IPS-NIHi11 (cell line): ENCODE measurements around the gene ZNF709.
"Not testable (repeated sequence)": the region's sequence is repeated elsewhere in the genome, so short reads cannot be mapped to it uniquely, and the experiment has no call there.

Source experiments
- DNase-seq: peaks from one replicate; pipeline ENCODE4 v3.0.0; 2012; ENCODE audit warnings: mixed read lengths, low spot score

ZNF709 gene

DNA sequence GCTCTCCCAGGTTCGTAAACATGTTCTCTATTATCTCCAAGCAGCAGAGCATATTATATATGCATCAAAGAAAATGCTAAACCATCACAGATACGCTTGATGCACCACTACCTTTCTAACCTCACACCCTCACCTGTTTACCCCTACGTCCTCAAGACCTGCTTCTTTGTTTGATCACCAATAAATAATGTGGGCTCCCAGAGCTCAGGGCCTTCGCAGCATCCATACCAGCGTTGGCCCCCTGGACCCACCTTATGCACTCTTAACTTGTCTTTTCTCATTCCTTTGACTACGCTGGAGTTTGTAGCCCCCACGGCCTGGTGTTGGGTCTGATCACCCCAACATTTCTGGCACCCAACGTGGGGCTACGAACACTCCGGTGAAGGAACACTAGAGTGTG lies 33.8 kb downstream of the ZNF709 start:
- DNase-seq, result no peak

DNA sequence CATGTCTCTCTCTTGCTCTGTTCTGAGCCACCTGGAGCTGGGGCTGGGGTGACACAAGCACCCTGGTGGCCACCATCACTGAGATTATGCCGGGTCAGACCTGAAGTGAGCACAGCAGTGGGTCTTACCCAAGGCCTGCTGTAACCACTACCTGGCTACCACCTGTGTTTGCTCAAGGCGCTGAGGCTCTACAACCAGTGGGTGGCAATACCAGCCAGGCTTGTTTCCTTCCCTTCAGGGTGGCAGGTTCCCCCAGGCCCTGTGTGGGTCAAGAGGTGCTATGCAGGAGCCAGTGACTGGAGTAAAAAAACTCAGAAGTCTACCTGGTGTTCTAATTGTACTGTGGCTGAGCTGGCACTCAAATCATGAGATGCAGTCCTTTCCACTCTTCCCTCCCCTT lies 35.8 kb downstream of the ZNF709 start:
- no peak for DNase-seq

DNA sequence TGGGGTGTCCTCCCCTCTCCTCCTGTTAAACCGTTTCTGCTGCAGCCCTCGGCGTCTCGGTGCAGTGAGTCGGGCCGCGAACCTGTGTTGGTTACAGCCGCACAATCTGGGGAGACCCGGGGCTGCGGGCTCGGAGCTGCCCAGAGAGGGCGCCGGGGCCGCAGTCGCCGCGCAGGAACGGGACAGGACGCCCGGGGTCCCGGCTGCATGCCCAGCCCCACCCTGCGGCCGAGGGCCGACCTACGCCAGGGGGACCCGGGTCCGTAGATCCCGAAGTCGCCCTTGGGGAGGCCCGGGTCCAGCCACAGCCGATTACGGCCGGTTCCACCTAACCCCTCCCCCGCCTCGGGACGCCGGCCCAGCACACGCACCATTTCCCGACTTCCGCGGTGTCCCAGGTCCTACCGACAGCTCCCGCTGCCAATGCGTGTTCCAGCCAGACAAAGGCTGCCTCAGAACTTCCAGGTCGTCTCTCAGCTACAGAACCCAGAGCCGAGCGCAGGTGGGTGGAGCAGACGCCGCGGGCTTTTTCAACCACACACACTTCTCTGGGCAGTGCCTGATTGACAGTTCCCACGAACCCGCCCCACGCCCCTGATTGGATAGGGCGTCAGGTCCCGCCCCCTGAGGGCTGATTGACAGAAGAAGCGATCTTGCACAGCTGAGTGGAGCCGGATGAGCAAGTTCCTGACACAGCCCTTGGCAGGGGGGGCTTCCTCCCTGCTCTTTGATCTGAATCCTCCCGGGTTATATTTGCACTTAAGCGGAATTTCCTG lies 43.9 kb downstream of the ZNF709 start, which contains the start of gene ZNF443:
Gene ZNF443 (minus strand): TSS at position 481 of the 776 bp plus-strand sequence. CDS start 107 bp downstream, at position 374.
- DNase-seq, result peak; percentile 88

DNA sequence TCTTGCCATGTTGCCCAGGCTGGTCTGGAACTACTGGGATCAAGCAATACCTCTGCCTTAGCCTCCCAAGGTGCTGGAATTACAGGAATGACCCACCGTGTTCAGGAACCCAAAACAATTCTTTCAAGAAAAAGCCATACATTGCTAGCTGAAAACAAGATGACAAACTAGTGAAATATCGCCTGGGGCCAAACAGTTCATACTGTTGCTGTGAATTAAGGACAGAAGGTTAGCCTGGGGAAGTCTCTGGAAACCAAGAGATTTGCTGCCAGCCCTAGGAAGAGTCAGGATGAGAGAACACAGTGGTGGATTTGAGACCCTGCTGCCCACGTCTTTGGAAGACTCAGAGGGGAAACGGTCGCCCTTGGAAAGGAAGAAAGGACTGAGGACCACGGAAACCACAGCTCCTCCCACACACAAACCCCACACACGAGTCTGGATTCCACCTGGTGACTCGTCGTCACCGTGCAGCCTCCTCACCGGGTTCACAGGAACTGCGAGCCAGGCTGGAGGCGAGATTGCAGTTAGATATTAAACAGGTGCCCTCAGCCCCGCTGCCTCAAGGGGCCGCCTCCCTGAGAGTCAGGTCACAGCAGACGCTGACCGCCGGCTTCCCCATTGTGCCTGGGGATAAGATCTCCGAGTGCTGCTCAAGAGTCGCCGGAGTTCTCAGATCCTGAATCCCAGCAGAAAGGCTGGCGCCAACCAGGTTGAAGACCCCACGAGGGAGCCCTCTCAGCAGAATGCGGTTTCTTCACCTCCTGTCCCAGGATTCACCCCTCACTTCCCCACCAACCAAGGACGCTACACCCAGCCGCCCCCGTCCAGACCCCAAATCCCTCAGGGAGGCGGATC lies 44.7 kb downstream of the ZNF709 start:
- DNase-seq, result peak; percentile 9

DNA sequence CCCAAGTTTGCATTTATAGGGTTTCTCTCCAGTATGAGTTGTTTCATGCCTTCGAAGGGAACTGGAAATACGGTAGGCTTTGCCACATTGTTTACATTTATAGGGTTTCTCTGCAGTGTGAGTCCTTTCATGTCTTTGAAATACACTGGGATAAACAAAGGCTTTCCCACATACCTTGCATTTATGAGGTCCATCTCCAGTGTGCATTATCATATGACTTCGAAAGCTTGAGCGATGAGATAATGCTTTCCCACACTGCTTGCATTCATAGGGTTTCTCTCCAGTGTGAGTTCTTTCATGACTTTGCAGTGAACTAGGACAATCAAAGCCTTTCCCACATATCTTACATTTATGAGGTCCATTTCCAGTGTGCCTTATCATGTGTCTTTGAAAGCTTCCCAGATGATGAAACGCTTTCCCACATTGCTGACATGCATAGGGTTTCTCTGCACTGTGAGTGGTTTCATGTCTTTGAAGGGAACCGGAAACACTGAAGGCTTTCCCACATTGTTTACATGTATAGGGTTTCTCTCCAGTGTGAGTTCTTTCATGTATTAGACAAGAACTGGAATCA lies 53.8 kb downstream of the ZNF709 start:
- not testable (repeated sequence) for DNase-seq

DNA sequence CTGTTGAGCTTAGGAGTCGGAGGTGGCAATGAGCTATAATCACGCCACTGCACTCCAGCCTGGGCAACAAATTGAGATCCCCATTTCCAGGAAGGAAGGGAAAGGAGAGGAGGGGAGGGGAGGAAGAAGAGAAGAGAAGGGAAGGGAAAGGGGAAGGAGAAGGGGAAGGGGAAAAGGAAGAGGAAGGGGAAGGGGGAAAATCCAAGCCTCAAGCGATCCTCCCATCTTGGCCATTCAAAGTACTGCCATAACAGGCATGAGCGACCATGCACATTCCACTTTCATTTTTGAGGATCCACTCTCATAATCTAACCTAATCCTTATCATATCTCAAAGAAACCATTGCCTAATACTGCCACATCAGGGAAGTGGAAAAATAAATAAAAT lies 58.7 kb downstream of the ZNF709 start:
- no peak for DNase-seq

DNA sequence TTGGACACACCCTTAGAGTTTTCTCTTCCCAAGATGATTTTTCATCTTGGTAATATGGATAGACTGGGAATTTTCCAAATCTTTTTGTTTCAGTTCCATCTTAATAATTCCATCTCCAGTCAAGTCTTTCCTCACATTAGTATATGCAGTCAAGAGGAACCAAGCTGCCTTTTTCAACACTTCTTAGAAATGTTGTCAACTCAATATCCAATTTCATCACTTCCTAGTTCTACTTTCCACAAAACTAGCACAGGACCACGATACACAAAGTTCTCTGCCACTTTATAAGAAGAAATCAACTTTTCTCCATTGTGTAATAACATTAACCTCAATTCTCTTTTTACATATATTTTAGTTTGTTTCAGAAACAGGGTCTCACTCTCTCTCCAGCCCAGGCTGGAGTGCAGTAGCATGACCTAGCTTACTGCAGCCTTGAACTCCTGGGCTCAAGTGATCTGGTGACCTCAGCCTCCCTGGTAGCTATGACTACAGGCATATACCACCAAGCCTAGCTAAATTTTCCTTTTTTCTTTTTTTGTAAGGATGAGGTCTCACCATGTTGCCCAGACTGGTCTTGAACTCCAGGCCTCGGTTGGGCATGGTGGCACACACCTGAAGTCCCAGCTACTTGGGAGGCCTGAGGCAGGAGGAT lies 59.3 kb downstream of the ZNF709 start:
- DNase-seq, result no peak

DNA sequence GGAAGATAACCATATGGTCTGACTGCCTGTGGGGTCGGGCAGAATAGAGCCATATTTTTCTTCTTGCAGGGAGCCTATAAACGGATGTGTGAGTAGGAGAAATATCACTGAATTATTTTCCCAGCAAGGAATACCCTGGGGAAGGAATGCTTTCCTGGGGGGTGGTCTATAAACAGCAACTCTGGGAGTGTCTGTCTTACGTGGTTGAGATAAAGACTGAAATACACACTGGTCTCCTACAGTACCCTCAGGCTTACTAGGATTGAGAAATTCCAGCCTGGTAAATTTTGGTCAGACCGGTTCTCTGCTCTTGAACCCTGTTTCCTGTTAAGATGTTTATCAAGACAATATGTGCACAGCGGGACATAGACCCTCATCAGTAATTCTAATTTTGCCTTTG lies 67.3 kb downstream of the ZNF709 start:
- not testable (repeated sequence) for DNase-seq

DNA sequence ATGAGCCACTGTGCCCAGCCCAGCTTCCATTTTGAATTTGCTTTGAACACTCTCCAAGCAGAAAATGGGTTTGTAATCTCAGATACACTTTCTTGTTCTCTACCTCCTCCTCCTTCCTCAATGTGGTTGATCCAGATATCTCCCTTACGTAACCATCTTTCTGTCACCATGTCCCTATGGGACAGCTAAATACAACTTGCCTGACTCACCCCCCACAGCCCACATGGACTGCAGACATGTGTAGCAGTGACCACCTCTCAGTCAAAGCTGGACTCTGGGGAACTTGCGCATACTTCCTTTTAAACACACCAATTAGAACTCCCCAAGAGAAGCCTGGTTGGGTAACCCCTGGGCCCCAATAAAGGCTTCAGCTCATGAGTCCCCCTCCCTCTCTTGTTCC lies 72.7 kb downstream of the ZNF709 start:
- no peak for DNase-seq
